Esophagus mucosa (tissue), 1 donor: ENCODE measurements around the gene MINK1. TPM values are rescaled to one million over a fixed set of nuclear protein-coding genes. Genes with fewer than 3 reads are reported as not detected.
A peak's percentile ranks its signal among the peaks of the same experiment; 100 is the strongest.

Experiments used
- ATAC-seq: fragments of 200-7000 bp; cut with Tn5 transposase; one replicate; pipeline ENCODE4 v1.9.1; 2020
- total RNA-seq: library from RNA; stranded (reverse); gene quantifications from one replicate; pipeline ENCODE4 v1.2.4, GENCODE V29; 2023
- donor health status: DM: yes; HTN: yes; CAD: no.

MINK1 gene
- total RNA-seq, result 124 TPM

DNA sequence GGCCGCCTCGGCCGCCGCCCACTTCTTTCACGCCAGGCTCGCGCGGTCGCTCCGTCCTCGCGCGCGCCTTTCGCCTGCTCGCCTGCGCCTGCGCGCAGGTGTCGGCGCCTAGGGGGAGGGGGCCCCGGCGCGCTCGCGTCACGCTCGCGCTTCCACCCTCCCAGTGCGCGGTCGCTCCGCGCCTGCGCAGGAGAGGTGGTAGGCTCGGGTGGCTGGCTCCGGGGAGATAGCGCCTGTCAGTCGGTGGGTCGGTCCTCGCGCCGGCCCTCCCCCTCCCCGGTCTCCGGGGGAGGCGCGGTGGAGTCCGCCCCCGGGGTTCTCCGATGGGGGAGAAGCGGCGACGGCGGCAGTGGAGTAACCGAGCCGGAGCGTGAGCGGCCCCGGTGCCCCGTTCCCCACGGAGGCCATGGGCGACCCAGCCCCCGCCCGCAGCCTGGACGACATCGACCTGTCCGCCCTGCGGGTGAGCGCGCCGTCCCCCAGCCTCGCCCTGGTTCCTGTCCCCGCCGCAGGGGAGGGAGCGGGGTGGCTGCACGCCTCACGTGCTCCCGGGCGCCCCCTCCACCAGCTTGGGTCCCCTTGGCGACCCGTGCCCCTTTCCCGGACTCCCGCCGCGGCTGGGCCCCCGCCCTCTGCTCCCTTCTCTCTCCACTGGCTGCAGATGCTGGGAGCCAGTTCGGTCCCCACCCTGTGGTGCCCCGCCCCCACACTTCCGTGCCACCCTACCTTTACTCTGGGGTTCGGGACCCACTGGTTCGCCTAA, at the start of gene MINK1:
MINK1 (plus strand) TSS at position 163 of the 763 bp plus-strand sequence; CDS start at position 407, 244 bp downstream.
- ATAC-seq, result peak; percentile 98

DNA sequence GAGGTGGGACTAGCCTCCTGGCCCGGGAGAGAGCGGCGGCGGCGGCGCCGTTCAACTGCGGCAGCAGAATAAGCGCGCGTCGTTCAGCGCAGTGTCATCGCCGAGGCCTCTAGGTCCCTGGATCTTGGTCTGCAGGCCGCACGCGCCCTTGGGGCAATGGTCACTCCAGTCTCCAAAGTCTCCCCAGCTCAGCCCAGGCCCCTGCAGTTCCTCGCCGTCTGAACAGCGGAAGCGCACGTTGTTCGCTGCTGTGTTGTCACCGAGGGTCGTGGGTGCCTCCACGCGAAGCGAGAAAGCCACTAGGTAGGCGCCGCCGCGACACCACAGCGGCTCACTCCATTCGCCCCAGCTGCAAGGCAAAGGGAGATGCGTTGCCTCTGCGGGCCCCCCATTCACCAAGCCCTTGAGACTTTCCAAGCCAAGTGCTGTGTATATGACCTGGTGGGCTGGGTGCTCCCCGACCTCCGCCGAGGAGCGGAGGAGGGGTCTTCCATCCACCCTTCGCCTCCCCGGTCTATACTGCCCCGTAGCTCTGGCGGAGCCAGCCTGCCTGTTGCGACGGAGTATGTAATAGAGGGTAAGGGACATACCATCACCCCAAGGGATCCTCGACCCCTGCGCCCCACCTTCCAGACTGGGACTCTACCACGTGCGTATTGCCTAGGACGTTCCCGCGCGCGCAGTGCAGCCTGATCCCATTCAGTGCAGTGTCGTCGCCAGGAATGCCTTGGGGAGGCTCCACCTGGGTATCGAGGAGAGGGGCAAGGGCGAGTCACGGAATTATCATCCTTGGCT, 47.6 kb upstream of the MINK1 start:
- no peak for ATAC-seq

GRCh38 chr17:4786106-4786511, 47.0 kb upstream of the MINK1 start, which contains the start of gene VMO1:
TSS of gene VMO1 (minus strand) at chr17:4786364. CDS start at chr17:4786352, 12 bp downstream.
- ATAC-seq, result no peak

- no peak for ATAC-seq
These were observed 46.6 kb upstream of the MINK1 start for GRCh38 chr17:4786516-4786915.

GRCh38 chr17:4788159-4788806, 44.9 kb upstream of the MINK1 start:
- ATAC-seq, result no peak

- ATAC-seq, result peak; percentile 20
These were observed 44.1 kb upstream of the MINK1 start, which contains the start of gene GLTPD2 for GRCh38 chr17:4788807-4789700. TSS of gene GLTPD2 (plus strand) at chr17:4788964. CDS start at chr17:4789012, 48 bp downstream.

DNA sequence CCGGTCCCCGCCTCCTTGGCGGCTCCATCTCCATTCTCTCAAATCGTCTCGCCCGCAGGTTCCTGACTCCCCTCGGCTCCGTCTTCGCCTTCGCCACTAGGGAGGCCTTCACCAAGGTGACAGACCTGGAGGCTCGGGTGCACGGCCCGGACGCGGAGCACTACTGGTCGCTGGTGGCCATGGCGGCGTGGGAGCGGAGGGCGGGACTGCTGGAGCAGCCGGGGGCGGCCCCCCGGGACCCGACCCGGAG, 43.5 kb upstream of the MINK1 start:
- no peak for ATAC-seq

DNA sequence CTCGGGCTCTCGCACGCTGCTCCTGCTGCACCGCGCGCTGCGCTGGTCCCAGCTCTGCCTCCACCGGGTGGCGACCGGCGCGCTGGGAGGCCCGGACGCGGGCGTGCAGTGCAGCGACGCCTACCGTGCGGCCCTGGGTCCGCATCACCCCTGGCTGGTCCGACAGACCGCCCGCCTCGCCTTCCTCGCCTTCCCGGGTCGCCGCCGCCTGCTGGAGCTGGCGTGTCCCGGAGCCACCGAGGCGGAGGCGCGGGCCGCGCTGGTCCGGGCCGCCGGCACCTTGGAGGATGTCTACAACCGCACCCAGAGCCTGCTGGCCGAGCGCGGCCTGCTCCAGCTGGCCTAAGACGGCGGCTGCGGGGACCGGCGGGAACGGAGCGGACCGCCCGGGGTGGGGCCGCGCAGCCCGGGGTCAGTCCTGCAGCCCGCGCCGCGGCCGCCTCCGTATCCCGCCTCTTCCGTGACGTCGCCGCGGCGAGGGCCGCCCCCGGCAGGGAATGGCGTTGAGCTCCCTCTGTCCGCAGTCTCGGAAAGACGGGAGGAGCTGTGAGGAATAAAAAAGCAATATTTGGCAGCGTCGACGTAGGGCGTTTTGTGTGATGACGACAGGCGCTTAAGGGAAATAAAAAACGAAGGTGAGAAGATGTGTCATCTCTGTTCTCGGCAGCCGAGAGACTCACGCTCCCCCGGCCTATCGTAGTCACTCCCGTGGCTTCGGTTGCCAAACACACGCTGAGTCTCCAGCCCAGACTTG, 43.0 kb upstream of the MINK1 start:
- ATAC-seq, result peak; percentile 88

DNA sequence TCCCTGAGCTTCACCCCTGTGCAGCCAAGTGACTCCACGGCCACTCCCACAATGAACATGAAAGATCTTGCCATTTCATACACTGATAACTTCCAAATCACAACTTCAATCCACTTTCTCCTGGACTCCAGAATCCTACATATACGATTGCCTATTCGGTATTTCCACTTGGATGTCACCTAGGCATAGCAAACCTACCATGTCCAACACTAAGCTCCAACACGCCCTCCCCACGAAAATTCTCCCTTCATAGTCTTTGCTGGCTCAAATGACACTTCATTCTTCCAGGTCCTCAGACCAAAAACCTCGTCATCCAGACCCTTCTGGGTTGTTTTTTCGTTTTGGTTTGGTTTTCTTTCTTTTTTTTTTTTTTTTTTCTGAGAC, 42.4 kb upstream of the MINK1 start:
- ATAC-seq, result no peak

GRCh38 chr17:4795168-4795567, 38.0 kb upstream of the MINK1 start:
- no peak for ATAC-seq

DNA sequence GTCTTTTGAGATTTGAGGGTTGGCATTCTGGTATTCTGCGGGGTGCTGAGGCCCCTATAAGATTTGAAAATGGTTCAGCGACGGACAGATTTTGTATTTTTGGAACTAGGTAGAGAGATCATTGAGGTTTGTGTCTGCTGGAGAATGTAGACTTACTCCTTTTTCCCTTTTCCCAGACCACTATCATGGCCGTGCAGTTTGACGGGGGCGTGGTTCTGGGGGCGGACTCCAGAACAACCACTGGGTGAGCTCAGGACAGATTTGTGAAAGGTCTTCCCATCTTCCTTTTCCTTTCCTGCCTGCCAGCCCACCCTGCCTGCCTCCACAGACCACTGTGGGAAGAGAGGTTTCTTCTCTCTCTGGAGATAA, 36.6 kb upstream of the MINK1 start:
- peak; percentile 34 for ATAC-seq

DNA sequence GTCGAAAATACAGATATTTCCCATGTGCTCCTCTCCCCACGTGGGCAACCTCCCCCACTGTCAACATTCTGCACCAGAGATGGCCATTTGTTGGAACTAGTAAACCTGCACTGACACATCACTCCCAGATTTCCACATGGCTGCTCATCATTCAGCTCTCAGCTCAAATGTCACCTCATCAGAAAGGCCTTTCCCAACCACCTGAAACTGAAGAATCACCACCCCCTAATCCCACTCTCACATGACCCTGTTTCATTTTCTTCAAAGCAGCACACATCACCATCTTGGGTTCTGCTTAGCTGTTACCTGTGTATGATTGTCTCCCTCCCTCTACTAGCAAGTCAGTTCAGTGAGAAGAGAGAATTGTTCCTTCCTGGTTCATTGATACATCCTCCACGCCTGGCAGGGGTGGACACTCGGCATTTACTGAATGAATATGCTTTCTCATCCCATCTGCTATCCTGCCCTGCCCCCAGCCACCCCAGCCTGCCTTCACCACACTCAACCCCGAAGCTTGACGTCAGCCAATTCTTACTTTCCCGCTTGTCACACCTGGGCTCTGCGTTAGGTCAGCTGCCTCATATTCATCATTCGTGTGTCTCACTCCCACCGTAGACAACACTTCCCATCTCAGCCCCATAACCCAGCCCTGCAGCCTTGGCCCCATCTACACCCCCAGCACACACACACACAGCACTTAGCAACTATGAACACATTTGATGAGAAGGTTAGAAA, 32.5 kb upstream of the MINK1 start:
- no peak for ATAC-seq

GRCh38 chr17:4802228-4802627, 30.9 kb upstream of the MINK1 start, which contains the start of gene C17orf114:
TSS of gene C17orf114 (minus strand) at chr17:4802328.
- no peak for ATAC-seq

DNA sequence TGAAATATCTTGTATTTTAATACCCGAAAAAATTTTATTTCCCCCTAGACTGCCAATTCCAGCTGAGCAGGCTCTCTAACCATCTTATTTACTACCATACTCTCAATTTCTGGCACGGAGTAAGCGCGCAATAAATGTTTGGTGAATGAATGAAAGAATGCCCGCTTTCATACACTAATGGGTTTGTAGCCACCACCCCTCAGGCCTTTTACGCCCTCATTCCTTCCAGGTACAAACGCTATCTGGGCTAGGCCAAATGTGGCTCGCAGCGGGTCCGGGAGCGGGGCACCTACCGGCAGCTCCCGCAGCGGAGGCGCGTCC, 26.7 kb upstream of the MINK1 start:
- ATAC-seq, result no peak

- ATAC-seq, result peak; percentile 91
These were observed 26.1 kb upstream of the MINK1 start, which contains the start of gene PLD2 for GRCh38 chr17:4806777-4807604. TSS of gene PLD2 (plus strand) at chr17:4807152. CDS start at chr17:4807773, 621 bp downstream.

DNA sequence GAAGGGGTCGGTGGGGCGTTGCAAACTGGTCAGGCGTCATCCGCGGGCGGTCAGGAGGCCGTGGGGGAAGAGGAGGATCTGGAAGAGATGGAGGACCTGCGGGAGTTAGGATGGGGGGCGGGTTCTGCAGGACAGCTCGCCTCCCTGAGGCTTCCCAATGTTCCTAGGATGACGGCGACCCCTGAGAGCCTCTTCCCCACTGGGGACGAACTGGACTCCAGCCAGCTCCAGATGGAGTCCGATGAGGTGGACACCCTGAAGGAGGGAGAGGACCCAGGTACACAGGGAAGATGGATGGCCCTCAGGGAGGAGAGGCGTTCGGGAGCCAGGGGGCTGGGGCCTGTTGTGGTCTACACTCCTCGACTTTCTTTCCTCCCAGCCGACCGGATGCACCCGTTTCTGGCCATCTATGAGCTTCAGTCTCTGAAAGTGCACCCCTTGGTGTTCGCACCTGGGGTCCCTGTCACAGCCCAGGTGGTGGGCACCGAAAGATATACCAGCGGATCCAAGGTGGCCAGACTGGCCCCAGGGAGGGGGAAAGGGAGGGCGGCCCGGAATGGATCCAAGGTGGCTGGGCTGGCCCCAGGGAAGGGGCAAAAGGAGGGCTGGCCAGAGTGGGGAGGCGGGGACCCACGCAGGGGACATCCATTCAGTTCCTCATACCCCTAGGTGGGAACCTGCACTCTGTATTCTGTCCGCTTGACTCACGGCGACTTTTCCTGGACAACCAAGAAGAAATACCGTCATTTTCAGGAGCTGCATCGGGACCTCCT, 25.3 kb upstream of the MINK1 start:
- ATAC-seq, result peak; percentile 0

DNA sequence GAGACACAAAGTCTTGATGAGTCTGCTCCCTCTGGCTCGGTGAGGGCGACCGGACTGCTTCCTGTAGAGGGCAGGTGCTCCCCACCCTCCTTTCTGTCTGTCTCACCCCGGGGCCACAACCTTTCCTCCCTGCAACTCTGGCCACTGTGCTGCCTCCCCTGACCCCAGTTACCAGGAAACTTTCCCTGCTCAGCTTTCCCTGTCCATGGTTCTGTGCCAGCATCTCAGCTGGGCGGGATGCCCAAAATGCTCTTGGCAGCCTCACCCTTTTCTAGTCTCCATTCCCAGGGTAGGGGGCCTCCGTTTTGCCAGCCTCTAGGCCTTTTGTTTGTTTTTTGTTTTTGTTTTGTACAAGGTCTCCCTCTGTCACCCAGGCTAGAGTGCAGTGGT, 24.8 kb upstream of the MINK1 start:
- peak; percentile 12 for ATAC-seq

GRCh38 chr17:4810696-4811290, 22.3 kb upstream of the MINK1 start:
- no peak for ATAC-seq

GRCh38 chr17:4811471-4811870, 21.7 kb upstream of the MINK1 start:
- ATAC-seq, result peak; percentile 50
